Fibroblast of upper back skin (primary cell): ENCODE results near the gene SPAG16.
A peak's percentile ranks its signal among the peaks of the same experiment; 100 is the strongest.

Source experiments
- DNase-seq: peaks from one replicate; pipeline ENCODE4 v3.0.0-alpha.2; 2013

Gene SPAG16

GRCh38 chr2:213284105-213285090, at the start of gene SPAG16:
Gene SPAG16, plus strand, starts transcription at chr2:213284464.
- peak; percentile 99 for DNase-seq

- DNase-seq, result peak; percentile 17
Measured at GRCh38 chr2:213234641-213235040, 49.6 kb upstream of the SPAG16 start.

GRCh38 chr2:213235741-213236140, 48.5 kb upstream of the SPAG16 start:
- no peak for DNase-seq

GRCh38 chr2:213237251-213237650, 47.0 kb upstream of the SPAG16 start:
- no peak for DNase-seq

- DNase-seq, result no peak
Measured at GRCh38 chr2:213237787-213238186, 46.5 kb upstream of the SPAG16 start.

- peak; percentile 97 for DNase-seq
Measured at GRCh38 chr2:213238753-213239495, 45.3 kb upstream of the SPAG16 start.

GRCh38 chr2:213241817-213242216, 42.4 kb upstream of the SPAG16 start:
- no peak for DNase-seq

GRCh38 chr2:213242653-213243052, 41.6 kb upstream of the SPAG16 start:
- DNase-seq, result no peak

- DNase-seq, result no peak
Measured at GRCh38 chr2:213243189-213244044, 40.8 kb upstream of the SPAG16 start.

GRCh38 chr2:213246497-213247281, 37.6 kb upstream of the SPAG16 start:
- DNase-seq, result peak; percentile 50

- no peak for DNase-seq
Measured at GRCh38 chr2:213247566-213247965, 36.7 kb upstream of the SPAG16 start.

- DNase-seq, result no peak
Measured at GRCh38 chr2:213248637-213249036, 35.6 kb upstream of the SPAG16 start.

GRCh38 chr2:213249502-213249901, 34.8 kb upstream of the SPAG16 start:
- DNase-seq, result no peak

- peak; percentile 79 for DNase-seq
Measured at GRCh38 chr2:213251618-213252017, 32.6 kb upstream of the SPAG16 start.

GRCh38 chr2:213252206-213252605, 32.1 kb upstream of the SPAG16 start:
- no peak for DNase-seq

GRCh38 chr2:213253162-213253561, 31.1 kb upstream of the SPAG16 start:
- no peak for DNase-seq

- DNase-seq, result no peak
Measured at GRCh38 chr2:213259266-213259665, 25.0 kb upstream of the SPAG16 start.

- DNase-seq, result no peak
Measured at GRCh38 chr2:213261237-213261636, 23.0 kb upstream of the SPAG16 start.

- peak; percentile 18 for DNase-seq
Measured at GRCh38 chr2:213261715-213262114, 22.5 kb upstream of the SPAG16 start.

GRCh38 chr2:213265679-213266078, 18.6 kb upstream of the SPAG16 start:
- no peak for DNase-seq

GRCh38 chr2:213266421-213266820, 17.8 kb upstream of the SPAG16 start:
- no peak for DNase-seq

- DNase-seq, result no peak
Measured at GRCh38 chr2:213271947-213272346, 12.3 kb upstream of the SPAG16 start.
